DMS153 treated with DMSO at 0.1 percent for 48 hours (cell line): Measurements from ENCODE around the gene RPL6.
"Not testable (repeated sequence)": the region's sequence is repeated elsewhere in the genome, so short reads cannot be mapped to it uniquely, and the experiment has no call there.

ENCODE experiments used
- DNase-seq: peaks from one replicate; lab custom pipeline; 2025; ENCODE audit not compliant: unreplicated experiment; lab: John Stamatoyannopoulos, UW

Gene RPL6

GRCh38 chr12:112409064-112409905 is at the start of gene RPL6:
Gene RPL6 (minus strand): TSS chr12:112409605. CDS start chr12:112408656, 949 bp downstream.
- DNase-seq = peak; percentile 89

DNA sequence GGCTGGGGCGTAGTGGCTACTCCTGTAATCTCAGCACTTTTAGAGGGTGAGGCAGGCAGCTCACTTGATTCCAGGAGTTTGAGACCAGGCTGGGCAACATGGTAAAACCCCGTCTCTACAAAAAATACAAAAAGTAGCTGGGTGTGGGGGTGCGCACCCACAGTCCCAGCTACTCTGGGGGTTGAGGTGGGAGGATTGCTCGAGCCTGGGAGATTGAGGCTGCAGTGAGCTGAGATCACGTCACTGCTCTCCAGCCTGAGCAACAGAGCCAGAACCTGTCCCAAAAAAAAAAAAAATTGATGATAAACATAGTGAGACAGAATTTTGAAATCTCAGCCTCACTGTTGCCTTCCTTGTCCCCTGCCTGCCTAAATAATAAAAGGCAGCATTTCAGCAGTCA is 49.3 kb upstream of the RPL6 start:
- no peak for DNase-seq

DNA sequence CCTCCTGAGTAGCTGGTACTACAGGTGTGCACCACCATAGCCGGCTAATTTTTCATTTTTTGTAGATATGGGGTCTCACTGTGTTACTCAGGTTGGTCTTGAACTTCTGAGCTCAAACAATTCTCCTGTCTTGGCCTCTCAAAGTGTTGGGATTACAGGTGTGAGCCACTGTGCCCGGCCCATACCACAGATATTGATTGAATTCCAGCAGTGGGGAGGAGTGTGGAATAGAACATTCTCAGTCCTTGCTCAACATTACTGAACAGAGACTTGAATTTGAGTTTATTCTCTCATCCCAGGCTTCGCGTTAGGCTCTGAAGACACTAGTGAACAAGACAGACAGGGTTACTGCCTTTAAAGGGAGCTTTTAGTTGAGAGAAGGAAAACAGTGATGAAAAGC is 48.9 kb upstream of the RPL6 start:
- DNase-seq = no peak

GRCh38 chr12:112457142-112457541 is 47.7 kb upstream of the RPL6 start:
- DNase-seq = not testable (repeated sequence)

GRCh38 chr12:112456029-112456428 is 46.6 kb upstream of the RPL6 start:
- DNase-seq = no peak

DNA sequence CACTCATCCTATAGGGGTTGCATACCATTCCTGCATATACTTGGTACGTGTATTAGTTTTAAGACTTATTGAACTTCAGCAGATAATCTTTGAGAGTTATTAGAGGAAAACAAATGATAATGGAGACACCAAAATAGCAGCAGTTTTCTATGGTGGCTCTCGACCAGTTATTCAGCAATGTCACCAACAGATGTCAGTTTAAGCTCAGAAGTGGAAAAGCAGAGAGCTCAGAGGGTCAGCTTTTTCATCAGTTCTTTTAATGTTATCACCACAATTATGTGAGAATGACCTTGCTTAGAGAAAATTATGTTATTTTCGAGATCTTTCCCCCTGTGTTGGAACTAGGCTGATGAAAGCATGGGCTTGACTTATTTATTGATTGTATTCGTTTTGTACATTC is 41.3 kb upstream of the RPL6 start:
- DNase-seq = no peak

DNA sequence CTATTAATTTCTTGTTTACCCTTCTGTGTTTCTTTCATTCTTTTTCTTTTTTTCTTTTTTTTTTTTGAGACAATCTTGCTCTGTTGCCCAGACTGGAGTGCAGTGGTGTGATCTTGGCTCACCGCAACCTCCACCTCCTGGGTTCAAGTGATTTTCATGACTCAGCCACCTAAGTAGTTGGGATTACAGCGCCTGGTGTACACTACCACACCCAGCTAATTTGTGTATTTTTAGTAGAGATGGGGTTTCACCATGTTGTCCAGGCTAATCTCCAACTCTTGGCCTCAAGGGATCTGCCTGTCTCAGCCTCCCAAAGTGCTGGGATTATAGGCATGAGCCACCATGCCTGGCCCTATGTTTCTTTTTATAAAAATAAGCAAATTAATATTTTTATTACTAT is 38.8 kb upstream of the RPL6 start:
- DNase-seq = not testable (repeated sequence)

DNA sequence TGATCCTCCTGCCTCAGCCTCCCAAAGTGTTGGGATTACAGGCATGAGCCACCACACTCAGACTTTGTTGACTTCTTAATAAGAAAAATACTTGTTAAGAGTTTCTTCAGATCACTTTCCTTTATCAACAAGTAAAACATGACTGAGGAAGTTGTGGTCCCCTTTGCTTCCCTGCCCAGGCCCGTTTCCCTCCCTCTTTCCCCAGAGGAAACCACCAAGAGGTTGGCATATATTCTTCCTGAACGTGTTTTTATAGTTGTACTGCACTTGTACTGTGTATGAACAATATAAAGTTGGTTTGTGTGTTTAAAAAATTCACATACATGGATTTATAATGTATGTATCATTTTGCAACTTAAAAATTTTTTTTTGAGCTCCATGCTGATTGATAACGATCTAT is 37.7 kb upstream of the RPL6 start:
- DNase-seq = no peak

DNA sequence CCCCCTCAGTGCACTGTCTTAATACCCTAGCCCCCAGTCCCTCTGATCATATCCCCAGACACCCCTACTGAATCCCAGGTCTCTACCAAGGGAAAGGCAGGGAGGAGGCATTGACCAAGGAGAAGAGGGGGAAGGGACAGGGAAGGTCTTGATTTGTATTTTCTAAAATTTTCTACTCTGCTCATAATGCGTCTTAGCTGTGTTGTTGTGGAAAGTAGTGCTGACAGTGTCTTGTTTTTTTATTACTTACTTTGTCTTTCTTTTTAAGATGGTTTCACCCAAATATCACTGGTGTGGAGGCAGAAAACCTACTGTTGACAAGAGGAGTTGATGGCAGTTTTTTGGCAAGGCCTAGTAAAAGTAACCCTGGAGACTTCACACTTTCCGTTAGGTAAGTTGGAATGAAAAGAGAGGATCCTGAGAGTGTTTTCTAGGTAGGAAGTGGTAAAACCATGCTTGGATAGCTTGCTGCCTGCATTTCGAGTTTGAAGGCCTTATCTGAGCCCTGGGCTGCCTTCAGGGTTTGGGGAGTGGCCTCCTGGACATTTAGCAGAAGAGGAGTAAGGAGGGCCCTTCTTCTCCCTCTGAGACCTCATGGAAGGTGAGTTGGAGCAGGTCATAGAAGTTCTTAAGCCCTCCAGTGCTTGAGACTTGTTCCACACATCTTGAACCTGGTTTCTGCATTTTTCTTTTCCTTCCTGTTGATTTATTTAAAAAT is 36.8 kb upstream of the RPL6 start:
- no peak for DNase-seq

- DNase-seq = no peak
Measured at GRCh38 chr12:112443916-112444315, 34.5 kb upstream of the RPL6 start.

DNA sequence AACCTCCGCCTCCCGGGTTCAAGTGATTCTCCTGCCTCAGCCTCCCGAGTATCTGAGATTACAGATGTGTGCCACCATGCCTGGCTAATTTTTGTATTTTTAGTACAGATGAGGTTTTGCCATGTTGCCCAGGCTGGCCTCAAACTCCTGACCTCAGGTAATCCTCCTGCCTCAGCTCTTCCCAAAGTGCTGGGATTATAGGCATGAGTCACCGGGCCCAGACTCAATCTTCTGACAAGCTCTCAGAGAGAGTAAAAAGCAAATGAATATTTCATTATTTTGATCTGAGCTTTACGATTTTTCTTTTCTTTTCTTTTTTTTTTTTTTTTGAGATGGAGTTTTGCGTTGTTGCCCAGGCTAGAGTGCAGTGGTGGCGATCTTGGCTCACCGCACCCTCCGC is 31.2 kb upstream of the RPL6 start:
- not testable (repeated sequence) for DNase-seq

DNA sequence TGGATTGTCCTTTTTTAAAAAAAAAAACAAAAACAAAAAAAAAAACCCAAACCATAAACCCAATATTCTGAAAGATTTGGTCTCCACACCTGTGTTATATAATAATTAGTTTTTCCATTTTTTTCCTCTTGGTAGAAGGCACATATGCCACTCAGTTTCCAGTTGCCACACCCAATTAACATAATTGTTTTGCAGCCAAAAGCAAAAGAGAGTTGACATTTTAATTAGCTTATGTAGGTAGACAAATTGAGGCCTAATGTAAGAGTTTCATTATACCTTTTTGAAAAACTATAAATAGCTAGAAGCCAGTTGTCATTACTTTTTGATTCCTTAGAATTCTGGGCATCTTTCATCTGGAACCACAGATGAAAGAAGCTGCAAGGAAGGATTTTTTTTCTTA is 30.4 kb upstream of the RPL6 start:
- DNase-seq = no peak

GRCh38 chr12:112438645-112439044 is 29.2 kb upstream of the RPL6 start:
- not testable (repeated sequence) for DNase-seq

DNA sequence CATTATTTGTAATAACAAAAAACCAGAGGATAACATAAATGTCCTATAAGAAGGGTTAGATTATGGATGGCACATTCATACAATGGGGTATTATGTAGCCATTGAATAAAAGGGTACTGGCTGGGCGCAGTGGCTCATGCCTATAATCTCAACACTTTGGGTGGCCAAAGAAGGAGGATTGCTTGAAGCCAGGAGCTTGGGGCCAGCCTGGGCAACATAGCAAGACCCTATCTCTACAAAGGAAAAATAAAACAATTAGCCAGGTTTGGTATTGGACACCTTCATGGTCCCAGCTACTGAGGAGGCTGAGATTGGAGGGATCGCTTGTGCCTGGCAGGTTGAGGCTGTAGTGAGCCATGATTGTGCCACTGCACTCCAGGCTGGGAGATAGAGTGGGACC is 24.1 kb upstream of the RPL6 start:
- DNase-seq = no peak

GRCh38 chr12:112431965-112432364 is 22.6 kb upstream of the RPL6 start:
- DNase-seq = no peak

GRCh38 chr12:112430929-112431328 is 21.5 kb upstream of the RPL6 start:
- no peak for DNase-seq

DNA sequence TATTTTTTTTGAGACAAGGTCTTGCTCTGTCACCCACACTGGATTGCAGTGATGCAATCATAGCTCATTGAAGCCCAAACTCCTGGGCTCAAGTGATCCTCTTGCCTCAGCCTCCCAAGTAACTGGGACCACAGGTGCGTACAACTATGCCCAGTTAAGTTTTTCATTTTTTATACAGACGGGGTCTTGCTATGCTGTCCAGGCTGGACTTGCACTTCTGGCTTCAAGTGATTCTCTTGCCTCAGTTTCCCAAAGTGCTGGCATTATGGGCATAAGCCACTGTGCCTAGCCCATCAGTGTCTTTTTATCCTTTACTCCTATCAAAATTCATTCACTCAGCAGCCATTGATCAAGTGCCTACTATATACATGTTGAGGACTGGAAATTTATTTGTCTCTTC is 18.4 kb upstream of the RPL6 start:
- DNase-seq = no peak

DNA sequence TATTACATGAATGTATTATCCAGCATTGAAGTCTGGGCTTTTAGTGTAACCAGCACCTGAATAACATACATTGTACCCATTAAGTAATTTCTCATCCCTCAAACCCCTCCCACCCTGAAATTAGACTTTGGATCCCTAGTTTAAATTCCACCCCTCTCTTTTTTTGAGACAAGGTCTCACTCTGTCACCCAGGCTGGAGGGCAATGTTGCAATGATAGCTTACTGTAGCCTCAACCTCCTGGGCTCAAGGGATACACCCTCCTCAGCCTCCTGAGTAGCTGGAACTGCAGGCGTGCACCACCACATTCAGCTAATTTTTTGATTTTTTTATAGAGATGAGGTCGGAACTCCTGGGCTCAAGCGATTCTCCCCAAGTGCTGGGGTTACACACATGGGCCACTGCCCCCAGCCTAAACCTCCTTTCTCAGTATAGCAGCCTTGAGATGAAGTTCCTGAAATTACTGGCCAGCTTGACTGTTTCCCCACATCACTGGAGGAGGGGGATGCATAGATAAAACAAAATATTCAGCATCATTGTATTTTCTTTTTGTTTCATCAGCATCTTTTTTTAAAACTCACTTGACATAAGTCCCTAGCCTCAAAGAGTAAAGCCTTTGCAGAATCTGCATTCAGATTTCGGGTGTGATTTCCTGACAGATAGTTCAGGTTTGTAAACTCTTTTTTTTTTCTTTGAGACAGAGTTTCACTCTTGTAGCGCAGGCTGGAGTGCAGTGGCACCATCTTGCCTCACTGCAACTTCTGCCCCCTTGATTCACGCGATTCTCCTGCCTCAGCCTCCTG is 16.4 kb upstream of the RPL6 start:
- DNase-seq = no peak

GRCh38 chr12:112424126-112424525 is 14.7 kb upstream of the RPL6 start:
- DNase-seq = no peak

- DNase-seq = no peak
Measured at GRCh38 chr12:112422531-112422930, 13.1 kb upstream of the RPL6 start.

- no peak for DNase-seq
Measured at GRCh38 chr12:112421363-112421762, 12.0 kb upstream of the RPL6 start.

DNA sequence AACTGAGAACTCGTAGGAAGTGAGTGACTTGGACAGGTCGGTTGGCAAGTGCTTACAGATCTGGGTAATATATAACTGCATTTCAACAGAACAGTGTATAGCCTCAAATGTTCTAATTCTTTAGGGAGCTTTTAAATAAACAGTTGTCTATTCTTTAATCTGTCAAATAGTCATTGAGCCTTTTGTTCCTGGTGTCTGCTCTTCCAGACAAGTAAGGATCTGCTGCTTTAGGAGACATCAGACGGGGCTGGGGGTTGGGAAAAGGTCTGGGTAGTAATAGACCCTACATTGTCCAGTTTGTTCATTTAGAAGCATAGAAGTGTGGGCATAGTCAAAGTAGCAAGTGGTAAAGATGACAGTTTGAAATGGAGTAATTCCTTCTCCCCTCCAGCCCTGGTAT is 11.3 kb upstream of the RPL6 start:
- no peak for DNase-seq
